GM21529 (cell line): ENCODE data around the gene TANC1.
"Not testable (repeated sequence)": the region's sequence is repeated elsewhere in the genome, so short reads cannot be mapped to it uniquely, and the experiment has no call there.

Experiments
- ATAC-seq: cut with Tn5 transposase; IDR thresholded peaks from one replicate; pipeline ENCODE4 v1.9.1; 2021; ENCODE audit not compliant: unreplicated experiment

The TANC1 gene

DNA sequence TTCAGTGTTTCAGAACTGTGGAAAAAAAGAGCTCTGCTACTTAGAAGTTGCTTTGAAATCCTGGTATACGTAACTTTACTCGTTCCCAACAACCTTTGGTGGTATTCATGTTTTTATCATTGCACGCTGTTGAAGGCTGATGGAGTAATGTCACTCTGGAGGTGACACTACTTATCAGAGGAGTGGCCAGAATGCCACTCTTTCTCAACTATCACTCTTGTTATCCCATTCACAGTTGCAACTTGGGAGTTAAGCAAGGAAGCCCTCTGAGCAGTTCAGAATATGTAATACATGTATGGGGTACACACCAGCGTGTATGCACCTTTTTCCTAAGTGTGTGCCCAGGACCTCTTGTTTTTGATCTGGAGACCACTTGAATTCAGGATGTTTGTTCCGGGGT lies 53.6 kb downstream of the TANC1 start:
- no peak for ATAC-seq

DNA sequence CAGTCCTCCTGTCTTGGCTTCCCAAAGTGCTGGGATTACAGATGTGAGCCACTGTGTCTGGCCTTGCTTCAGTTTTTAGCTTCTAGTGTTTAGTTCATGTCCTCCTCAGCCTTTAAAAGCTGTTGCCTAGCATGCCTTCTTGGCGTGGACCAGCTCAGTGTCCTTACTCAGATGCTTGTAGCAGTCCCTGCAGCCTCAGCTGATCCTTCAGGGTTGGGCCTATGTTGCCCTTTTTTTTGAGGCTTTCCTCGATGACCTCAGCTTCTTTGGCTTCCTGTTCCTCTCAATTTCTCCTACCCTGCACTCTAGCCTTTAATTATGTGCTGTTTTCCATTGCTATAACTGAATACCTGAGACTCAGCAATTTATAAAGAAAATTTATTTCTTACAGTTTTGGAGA lies 57.7 kb downstream of the TANC1 start:
- ATAC-seq: no peak

DNA sequence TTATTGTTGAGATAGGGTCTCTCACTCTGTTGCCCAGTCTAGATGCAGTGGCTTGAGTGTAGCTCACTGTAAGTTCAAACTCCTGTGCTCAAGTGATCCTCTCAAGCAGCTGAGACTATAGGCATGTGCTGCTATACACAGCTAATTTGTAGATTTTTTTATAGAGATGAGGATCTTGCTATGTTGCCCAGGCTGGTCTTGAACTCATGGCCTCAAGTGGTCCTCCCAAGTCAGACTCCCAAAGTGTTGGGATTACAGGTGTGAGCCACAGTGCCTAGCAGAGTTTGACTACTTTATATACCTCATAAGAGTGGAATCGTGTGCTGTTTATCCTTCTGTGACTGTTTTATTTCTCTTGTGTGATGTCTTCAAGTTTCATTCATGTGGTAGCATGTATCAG lies 60.3 kb downstream of the TANC1 start:
- ATAC-seq: no peak

DNA sequence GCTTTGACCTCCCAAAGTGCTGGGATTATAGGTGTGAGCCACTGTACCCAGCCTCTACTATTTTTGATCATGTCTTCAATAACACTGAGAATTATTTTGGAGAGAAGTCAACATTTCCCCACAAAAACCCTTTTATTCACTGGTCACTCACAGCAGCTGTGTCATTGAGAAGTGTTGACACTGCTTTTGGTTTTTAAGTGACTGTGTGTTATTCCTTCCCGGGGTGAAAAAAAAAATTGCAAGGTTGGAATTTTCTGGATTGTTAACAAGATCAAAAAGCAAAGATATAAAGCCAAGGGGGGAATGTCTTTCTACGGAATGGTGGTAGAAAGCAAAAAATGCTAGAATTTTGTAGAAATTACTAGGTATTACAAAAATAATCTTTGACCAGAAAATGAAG lies 61.5 kb downstream of the TANC1 start:
- no peak for ATAC-seq

DNA sequence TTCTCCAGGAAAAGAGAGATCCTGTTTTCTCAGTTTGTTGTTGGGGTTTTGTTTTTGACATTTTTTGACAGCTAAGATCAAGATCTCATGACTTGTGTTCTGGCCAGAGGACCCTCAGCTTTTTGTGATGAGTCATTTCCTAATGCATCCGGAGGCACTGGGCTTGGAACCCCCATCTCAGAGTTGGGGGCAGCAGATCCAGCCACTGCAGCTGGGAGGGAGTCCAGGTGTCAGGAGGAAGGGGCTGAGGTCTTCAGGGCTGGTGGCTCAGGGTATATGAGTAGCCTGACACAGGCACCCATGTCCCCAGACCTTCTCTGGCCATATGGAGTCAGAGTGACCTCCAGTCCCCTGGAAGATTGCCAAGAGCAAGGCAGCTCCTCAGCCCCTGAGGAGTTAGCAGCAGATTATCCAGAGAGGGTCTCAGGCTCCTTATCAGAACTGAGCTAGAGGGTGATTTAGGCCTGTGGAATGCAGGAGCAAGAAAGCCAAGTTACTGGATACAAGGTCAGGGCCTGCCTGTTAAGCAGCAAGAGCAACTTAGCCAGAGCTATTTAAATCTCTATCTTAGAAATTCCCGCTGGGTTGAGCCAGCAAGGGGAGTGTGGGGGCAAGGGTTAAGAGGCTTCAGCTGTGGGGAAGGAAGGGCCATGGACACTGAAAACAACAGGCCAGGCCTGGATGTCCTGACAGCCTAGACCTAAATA lies 62.4 kb downstream of the TANC1 start:
- no peak for ATAC-seq

DNA sequence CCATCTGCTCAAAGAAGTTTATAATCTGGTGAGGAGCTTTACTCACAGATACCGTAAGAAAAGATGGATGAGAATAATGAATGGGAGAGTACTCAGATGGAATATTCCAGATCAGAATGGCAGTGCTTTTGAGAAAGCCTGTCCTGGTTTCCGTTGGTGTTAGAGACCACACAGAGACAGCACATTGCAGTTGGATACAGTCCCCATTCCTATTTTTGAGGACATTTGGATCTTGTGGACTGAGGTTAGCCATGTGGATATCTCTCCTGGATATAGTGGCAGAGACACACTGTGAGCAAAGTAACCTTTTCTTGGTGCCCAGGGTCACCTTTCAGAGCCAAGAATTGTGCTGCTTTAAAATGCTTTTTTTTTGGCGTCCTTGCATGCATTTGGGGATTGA lies 63.7 kb downstream of the TANC1 start:
- ATAC-seq: no peak

DNA sequence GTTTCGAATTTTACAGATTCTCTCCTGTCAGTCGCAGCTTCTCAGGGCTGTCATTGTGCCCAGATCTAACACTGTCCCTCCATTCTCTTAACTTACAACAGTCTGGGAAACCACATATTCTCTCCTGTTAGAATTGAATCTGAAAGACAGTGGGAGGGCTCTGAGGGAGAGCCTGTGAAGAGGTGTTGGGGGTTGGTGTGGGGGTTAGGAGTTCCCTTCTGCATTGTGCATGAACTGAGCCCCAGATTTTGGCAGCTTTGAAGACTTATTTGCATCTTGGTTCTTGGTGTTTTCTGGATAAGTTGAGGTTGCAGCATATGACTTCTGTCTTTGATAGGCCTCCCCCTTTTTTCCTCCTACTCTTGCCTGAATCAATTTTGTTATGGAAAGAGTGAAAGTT lies 64.1 kb downstream of the TANC1 start:
- no peak for ATAC-seq

DNA sequence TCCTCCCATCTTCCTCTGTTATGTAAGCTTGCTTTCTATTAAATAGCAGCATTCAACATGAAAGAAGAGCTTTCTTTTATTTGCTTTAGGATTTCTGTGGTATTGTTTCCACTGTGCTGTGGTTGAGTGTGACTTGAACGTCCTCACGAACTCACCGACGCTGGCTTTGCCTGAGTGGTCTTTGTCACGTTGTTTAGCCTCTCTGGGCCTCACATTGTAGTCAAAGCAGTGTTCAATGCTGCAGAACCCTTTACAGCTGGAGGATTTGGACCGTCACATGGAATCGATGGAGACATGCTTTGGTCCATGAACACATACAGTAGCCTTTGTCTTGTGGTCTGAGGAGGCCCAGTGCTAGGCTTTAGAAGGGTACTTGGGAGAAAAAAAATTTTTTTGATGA lies 66.3 kb downstream of the TANC1 start:
- no peak for ATAC-seq

DNA sequence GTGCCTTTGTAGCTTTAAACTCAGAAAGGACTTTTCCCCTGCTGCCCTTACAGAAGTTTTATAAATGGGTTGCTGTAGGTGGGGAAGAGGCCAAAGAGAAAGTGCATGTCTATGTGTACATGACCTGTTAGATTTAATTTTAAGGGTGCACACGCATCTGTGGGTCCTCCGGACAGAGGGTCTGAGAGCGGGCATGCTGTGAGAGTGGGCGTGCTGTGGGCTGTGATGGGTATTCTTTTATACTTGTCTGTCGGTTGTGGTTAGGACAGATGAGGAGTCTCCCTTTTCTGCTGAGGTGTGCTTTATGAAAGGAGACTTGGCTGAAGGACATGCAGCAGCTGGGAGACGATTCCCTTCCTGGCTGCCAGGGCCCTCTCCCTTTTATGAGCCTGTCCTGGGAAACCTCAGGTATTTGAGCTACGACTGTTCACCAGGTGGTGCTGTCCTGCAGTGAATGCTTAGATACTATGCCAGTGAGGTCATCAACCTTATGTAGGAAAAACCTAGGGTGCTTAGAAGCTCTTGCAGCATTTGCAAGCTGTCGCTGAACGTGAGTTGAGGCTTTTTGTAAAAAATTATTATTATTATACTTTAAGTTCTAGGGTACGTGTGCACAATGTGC lies 67.5 kb downstream of the TANC1 start:
- ATAC-seq: no peak

DNA sequence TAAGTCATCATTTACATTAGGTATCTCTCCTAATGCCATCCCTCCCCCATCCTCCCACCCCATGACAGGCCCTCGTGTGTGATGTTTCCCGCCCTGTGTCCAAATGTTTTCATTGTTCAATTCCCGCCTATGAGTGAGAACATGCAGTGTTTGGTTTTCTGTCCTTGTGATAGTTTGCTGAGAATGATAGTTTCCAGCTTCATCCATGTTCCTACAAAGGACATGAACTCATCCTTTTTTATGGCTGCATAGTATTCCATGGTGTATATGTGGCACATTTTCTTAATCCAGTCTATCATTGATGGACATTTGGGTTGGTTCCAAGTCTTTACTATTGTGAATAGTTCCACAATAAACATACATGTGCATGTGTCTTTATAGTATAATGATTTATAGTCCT lies 68.0 kb downstream of the TANC1 start:
- ATAC-seq: not testable (repeated sequence)

DNA sequence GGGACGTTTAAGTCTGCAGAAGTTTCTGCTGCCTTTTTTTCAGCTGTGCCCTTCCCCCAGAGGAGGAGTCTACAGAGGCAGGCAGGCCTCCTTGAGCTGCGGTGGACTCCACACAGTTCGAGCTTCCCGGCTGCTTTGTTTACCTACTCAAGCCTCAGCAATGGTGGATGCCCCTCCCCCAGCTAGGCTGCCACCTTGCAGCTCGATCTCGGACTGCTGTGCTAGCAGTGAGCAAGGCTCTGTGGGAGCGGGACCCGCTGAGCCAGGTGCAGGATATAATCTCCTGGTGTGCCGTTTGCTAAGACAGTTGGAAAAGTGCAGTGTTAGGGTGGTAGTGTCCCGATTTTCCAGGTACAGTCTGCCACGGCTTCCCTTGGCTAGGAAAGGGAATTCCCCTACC lies 72.9 kb downstream of the TANC1 start:
- not testable (repeated sequence) for ATAC-seq

DNA sequence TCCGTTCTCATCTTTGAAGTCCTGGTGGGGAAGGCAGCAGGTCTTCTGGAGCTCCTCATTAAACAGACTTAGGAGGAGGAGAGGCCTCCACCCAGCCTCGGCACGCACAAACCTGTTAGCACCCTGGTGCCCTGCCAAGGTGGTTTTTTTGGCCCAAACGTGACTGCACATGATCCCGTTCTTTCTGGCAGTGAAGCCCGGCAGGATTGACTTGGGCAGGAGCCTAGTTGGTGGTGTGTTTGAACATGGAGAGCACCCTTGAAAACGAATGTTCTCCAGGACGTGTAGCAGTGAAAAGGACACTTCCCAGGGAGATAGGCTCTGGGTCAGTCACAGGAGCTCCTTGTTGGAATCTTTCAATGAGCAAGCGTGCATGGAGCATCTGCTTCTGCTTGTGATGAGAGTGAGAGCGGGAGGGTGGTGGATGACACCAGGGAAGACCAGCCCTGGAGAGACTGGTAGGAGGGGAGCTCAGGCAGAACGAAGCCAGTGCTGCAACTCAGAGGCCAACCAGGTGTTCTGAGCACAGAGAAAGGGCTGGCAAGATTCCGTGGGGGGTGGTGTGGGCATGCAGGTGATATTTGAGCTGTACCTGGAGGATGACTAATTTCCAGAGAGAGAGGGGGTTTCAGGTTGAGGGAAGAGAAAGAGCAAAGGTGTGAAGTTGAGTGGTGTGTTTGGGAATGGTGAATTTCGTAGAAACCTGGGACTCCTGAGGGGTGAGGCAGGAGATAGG lies 73.8 kb downstream of the TANC1 start:
- no peak for ATAC-seq

DNA sequence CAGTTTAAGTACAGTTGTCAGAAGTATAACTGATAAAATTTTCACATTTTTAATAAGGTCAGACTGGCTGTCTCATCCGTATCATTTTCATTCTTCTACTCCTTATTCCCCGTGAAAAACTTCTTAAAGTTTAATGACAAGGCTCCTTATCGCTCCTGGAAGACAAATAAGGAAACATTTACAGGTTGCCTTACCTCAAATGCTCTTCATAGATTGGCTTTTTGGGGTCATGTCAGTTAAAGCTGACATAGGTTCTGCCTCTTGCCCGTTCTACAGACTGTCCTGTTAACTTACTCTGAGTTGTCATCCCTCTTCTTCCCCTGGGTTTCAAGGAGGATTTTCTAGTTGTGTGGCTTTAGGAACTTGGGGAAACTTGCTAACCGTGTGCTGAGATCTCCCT lies 75.3 kb downstream of the TANC1 start:
- ATAC-seq: no peak

DNA sequence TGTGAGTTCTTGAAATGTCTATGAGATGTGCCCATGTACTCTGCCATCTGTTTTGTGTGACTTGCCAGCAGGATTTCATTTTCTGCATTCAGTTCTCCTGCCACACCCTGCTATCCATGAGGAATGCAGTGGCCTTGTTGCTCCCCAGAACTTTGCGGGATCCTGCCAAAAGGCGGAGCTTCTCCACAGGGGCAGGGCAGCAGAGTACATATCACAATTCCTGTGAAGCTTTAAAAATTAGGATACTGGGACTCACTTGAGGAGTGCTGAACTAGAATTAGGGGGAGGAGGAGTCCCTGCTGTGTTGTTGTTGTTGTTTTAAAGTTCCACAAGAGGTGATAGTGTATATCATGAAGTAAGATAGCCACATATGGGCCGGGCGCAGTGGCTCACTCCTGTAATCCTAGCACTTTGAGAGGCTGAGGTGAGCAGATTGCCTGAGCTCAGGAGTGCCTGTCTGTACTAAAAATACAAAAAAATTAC lies 76.4 kb downstream of the TANC1 start:
- ATAC-seq: no peak

DNA sequence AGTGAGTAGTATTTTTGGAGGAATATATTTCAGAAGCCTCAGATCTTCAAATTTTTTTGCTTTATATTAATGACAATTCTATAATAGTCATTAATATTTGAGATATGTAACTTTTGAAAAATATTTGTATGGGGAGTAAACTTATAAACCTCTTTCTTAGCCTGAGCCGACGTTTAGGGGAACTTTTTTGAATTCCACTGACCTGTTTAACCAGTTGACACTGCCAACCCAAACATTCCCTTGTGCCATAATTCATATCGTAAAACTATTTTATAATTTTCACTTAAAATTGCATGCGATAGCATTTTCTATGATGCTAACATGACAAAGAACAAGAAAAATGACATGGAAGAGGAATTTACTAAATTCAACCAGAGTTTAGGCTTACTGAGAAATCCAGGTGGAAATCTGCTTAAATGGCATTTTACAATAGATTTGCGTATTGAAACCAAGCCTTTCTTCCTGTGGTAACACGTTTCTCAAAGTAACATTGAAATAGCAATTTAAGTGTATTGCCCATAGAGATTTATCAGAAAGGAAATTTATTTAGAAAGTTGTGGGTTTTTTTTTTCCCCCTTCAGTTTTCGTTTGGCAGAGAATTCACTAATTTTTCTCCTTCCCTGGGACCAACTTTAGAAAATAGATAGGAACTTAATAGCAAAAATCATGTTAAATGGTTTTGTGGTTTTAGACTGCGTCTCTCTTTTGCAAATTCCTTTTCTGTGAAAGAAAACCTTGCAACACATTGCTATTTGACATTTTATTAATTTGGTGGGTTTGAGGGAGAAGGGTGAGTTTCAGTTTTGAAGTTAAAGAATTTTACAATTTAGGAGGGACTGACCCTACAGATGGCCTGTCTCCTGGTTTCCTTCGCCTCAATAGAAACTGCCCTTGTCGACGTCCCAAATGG lies 77.4 kb downstream of the TANC1 start:
- ATAC-seq: no peak

DNA sequence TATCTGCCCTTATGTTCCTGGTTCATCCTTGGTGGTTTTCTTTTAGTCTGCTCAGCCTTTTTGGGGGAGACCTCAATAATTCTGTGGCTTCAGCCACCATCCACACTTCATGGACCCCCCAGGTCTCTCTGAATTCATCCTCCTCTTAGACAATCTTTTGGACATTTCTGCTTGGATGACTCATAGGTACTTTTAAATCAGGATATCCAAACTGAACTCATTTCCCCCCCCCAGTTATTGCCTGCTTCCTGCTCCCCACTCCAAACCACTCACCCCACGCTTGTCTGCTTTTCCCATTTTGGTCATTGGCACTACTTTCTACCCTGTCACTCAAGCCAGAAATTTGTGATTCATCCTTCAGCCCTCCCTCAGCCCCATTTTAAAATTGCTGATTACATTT lies 78.5 kb downstream of the TANC1 start:
- no peak for ATAC-seq

DNA sequence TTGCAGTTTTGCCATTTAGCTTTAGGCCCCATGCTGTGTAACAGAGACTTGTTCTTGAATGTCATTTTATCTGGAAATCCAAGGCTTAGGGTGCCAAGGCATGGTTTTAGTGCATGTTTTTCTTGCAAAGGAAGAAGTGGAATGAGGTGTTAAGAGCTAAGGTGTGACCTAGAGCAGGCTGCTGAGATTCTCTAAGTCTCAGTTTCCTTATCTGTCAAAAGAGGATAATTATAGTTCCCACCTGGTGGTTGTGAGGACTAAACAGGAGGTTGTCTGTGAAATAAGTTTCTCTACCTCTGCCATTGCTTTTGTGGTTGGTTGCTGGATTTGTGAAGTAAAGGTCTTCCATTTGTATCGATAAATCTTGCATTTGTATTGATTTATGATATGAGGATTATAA lies 82.0 kb downstream of the TANC1 start:
- ATAC-seq: no peak

DNA sequence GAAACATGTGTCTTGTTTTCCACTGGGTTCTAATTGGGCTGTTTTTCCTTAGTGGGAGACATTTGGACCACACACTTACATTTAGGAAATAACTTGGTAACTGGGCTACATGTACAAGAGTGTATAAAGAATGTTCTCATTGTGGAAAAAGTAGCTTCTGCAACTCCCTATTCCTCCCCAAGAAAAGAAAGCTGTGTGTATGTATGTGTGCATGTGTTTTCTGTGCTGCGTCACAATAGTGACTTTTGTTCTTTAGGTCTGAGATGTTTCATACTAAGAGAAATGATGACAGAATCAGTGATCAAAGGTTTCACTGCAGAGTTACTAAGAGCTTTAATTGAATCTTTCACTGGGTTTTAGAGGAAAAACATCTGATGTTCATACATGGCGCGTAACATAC lies 82.7 kb downstream of the TANC1 start:
- no peak for ATAC-seq

DNA sequence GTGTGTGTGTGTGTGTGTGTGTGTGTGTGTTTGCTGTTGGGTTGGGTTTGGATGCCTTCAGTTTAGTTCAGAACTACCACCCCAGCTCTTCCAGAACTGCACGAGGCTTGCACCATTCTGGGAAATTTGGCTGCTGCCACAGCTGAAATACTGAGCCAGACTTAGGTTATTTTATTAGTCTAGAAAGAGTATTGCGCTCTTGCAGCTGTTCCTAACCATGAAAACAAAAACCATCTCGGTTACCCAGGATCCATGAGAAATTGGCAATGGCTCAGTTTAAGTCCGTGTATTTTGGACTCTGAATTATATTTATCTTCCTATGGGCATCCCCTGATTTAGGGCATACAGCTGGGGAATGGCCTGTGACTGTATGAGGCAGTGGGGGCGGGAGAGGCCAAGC lies 83.2 kb downstream of the TANC1 start:
- ATAC-seq: no peak

DNA sequence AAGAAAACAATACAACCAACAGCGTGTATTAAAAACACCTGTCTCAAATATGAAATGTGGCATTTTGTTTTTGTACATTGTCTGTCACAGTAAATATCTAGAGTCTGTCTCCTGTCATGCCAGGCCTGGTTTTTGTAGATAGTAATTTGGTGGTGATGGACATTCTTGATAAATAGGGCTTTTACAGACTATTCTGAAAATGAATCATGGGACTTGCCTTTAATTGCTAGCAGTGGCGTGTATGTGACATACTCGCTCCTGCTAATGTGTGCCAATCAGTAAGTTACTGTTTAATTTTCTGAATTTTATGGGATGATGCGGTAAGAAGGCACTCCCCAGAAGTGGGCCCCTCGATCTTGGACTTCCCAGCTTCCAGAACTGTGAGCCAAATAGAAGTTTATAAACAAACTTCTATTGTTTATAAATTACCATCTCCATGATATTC lies 83.7 kb downstream of the TANC1 start:
- no peak for ATAC-seq
